Measurements from ENCODE around the gene DNAJC21.

The DNAJC21 gene

GRCh38 chr5:34889394-34889793 is 40.0 kb upstream of the DNAJC21 start:
- H3K9ac ChIP-seq (ENCODE audit: low read depth, low read length, poor library complexity, severe bottlenecking) = no peak overlapping the region
- H3K27me3 ChIP-seq (ENCODE audit: insufficient read depth, low read length, poor library complexity, severe bottlenecking) = no peaks in the 10 kb centered on the region
- H3K4me3 ChIP-seq (ENCODE audit: low read length, poor library complexity, severe bottlenecking) = no peak overlapping the region
- no peak overlapping the region for H2AFZ ChIP-seq (ENCODE audit: low read length)
- no peaks in the 10 kb centered on the region for H3F3A ChIP-seq (ENCODE audit: low read depth)
- no peaks in the 10 kb centered on the region for H3K9me3 ChIP-seq (ENCODE audit: insufficient read depth, low read depth, low read length)
- no peak overlapping the region for H3K4me2 ChIP-seq (ENCODE audit: low read depth, low read length, poor library complexity, severe bottlenecking)
- no peaks in the 10 kb centered on the region for H3K4me1 ChIP-seq (ENCODE audit: insufficient read depth, low read length, poor library complexity, severe bottlenecking)
- no peaks in the 10 kb centered on the region for H3K9me2 ChIP-seq (replicated peaks; ENCODE audit: low read depth, low read length)
- no peaks in the 10 kb centered on the region for H3K79me2 ChIP-seq (ENCODE audit: insufficient read depth, low read length)
- no peaks in the 10 kb centered on the region for H3K36me3 ChIP-seq (ENCODE audit: insufficient read depth, low read length)
- no peaks in the 10 kb centered on the region for H4K20me1 ChIP-seq (ENCODE audit: insufficient read depth, low read length, poor library complexity, severe bottlenecking)
- TF ChIP-seq EZH2phosphoT487 (IDR thresholded peaks at IDR 0.05; ENCODE audit: borderline replicate concordance) = no peak
- TF ChIP-seq CTCF (conservative IDR thresholded peaks at IDR 0.05; ENCODE audit: low read length) = no peak

GRCh38 chr5:34891981-34892380 is 37.4 kb upstream of the DNAJC21 start:
- TF ChIP-seq EZH2phosphoT487 (IDR thresholded peaks at IDR 0.05; ENCODE audit: borderline replicate concordance) = no peak
- no peak for TF ChIP-seq CTCF (conservative IDR thresholded peaks at IDR 0.05; ENCODE audit: low read length)
- H3K4me3 ChIP-seq (ENCODE audit: low read length, poor library complexity, severe bottlenecking) = no peak overlapping the region
- no peaks in the 10 kb centered on the region for H4K20me1 ChIP-seq (ENCODE audit: insufficient read depth, low read length, poor library complexity, severe bottlenecking)
- no peaks in the 10 kb centered on the region for H3K79me2 ChIP-seq (ENCODE audit: insufficient read depth, low read length)
- H3K4me2 ChIP-seq (ENCODE audit: low read depth, low read length, poor library complexity, severe bottlenecking) = no peak overlapping the region
- no peaks in the 10 kb centered on the region for H3F3A ChIP-seq (ENCODE audit: low read depth)
- no peak overlapping the region for H2AFZ ChIP-seq (ENCODE audit: low read length)
- H3K36me3 ChIP-seq (ENCODE audit: insufficient read depth, low read length) = no peaks in the 10 kb centered on the region
- no peak overlapping the region for H3K9ac ChIP-seq (ENCODE audit: low read depth, low read length, poor library complexity, severe bottlenecking)
- H3K9me3 ChIP-seq (ENCODE audit: insufficient read depth, low read depth, low read length) = no peaks in the 10 kb centered on the region
- no peaks in the 10 kb centered on the region for H3K4me1 ChIP-seq (ENCODE audit: insufficient read depth, low read length, poor library complexity, severe bottlenecking)
- no peaks in the 10 kb centered on the region for H3K9me2 ChIP-seq (replicated peaks; ENCODE audit: low read depth, low read length)
- no peaks in the 10 kb centered on the region for H3K27me3 ChIP-seq (ENCODE audit: insufficient read depth, low read length, poor library complexity, severe bottlenecking)

GRCh38 chr5:34892414-34892813 is 36.9 kb upstream of the DNAJC21 start:
- H3K79me2 ChIP-seq (ENCODE audit: insufficient read depth, low read length) = no peaks in the 10 kb centered on the region
- no peak overlapping the region for H3K9ac ChIP-seq (ENCODE audit: low read depth, low read length, poor library complexity, severe bottlenecking)
- H3K36me3 ChIP-seq (ENCODE audit: insufficient read depth, low read length) = no peaks in the 10 kb centered on the region
- TF ChIP-seq CTCF (conservative IDR thresholded peaks at IDR 0.05; ENCODE audit: low read length) = no peak
- no peak for TF ChIP-seq EZH2phosphoT487 (IDR thresholded peaks at IDR 0.05; ENCODE audit: borderline replicate concordance)
- H3K9me2 ChIP-seq (replicated peaks; ENCODE audit: low read depth, low read length) = no peaks in the 10 kb centered on the region
- no peaks in the 10 kb centered on the region for H3K9me3 ChIP-seq (ENCODE audit: insufficient read depth, low read depth, low read length)
- H3F3A ChIP-seq (ENCODE audit: low read depth) = no peaks in the 10 kb centered on the region
- no peak overlapping the region for H3K4me2 ChIP-seq (ENCODE audit: low read depth, low read length, poor library complexity, severe bottlenecking)
- H3K27me3 ChIP-seq (ENCODE audit: insufficient read depth, low read length, poor library complexity, severe bottlenecking) = no peaks in the 10 kb centered on the region
- H4K20me1 ChIP-seq (ENCODE audit: insufficient read depth, low read length, poor library complexity, severe bottlenecking) = no peaks in the 10 kb centered on the region
- H3K4me1 ChIP-seq (ENCODE audit: insufficient read depth, low read length, poor library complexity, severe bottlenecking) = no peaks in the 10 kb centered on the region
- H2AFZ ChIP-seq (ENCODE audit: low read length) = no peak overlapping the region
- no peak overlapping the region for H3K4me3 ChIP-seq (ENCODE audit: low read length, poor library complexity, severe bottlenecking)

Measured in Loucy (cell line).